GM23248 (cell line): ENCODE data around the gene CCDC91.

Experiments
- EZH2 ChIP-seq: fragments of 200-600 bp; sonication (generic); IDR thresholded peaks from 2 replicates; pipeline ENCODE4 v1.6.1; 2018; ENCODE audit warnings: antibody characterized with exemption, mild to moderate bottlenecking; ENCODE audit not compliant: insufficient read depth, poor library complexity, severe bottlenecking
- EZH2phosphoT487 ChIP-seq: fragments of 200-600 bp; sonication (generic); IDR thresholded peaks from 2 replicates; pipeline ENCODE4 v1.6.1; 2018; ENCODE audit warnings: antibody characterized with exemption, moderate library complexity, mild to moderate bottlenecking, low read depth; ENCODE audit not compliant: insufficient read depth

DNA sequence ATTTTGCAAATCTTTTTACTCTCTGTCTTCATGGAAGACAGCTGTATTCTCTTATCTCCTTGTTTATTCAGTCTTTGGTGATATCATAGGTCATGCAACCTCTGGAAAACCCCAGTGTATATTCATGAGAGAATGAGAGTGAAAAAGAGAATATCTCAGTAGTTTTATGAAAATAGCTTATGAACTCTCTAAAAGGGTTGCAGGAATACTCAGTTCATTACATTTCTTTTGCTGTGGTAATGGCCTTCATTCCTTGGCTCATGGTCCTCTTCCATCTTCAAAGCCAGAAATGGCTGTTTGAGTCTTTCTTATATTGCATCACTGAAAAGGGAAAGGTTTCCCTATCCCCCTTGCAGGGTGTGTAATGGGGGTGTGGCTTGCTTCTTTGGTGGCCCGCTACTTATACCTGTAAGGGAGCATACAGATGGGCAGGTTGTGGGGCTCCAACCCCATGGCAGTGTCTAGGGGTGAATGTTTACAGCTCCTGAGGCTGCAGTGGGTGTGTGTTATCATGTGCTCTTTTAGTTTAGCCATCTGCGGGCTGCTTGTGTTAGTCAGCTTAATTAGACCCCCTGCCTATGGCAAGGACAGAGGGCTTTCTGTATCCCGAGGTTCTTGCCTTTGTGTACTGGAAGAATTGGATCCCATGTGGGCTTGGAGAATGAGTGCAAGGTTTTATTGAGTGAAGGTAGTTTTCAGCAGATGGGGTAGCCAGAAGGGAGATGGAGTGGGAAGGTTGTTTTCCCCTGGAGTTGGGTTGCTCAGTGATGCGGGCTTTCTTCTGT is 150.2 kb downstream of the CCDC91 start:
- TF ChIP-seq EZH2 (no peak), EZH2phosphoT487 (no peak)
